NCI-H1417 treated with DMSO at 0.1 percent for 48 hours (cell line): ENCODE measurements around the gene LCN10.
A peak's percentile ranks its signal among the peaks of the same experiment; 100 is the strongest.
"Not testable (repeated sequence)": the region's sequence is repeated elsewhere in the genome, so short reads cannot be mapped to it uniquely, and the experiment has no call there.

Experiments
- DNase-seq: peaks from one replicate; lab custom pipeline; 2025; lab: John Stamatoyannopoulos, UW

The LCN10 gene

DNA sequence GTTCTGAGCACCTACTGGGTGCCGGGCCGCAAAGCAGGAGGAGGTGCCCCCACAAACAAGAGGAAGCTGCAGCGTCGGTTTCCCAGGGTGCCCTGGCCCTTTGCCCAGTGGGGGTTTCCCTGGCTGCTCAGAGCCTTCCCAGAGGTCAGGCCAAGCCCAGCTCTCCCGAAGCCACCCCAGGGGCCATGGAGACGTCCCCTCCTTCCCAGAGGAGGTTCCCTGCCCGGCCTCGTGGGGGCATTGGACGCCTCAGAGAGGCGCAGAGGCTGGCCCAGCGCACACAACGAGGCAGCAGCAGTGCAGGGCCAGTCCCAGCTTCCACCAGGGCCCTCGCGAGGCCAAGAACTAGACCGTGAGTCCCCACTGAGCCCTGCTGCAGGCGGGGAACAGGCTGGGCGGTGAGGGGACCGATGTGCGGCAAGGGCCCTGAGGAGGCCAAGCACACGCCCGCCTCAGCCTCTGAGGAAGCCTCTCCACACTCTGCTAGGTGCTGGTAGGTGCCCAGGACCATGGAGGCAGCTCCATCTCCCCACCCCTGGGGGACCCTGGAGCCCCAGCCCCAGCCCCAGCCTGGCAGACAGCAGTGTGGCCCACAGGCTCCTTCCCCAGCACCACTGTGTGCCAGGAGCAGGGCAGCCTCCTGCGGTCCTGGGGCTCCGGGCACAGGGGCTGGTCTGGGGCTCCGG is 23.4 kb downstream of the LCN10 start:
- DNase-seq = no peak

GRCh38 chr9:136718345-136719194 is 24.2 kb downstream of the LCN10 start:
- DNase-seq = no peak

DNA sequence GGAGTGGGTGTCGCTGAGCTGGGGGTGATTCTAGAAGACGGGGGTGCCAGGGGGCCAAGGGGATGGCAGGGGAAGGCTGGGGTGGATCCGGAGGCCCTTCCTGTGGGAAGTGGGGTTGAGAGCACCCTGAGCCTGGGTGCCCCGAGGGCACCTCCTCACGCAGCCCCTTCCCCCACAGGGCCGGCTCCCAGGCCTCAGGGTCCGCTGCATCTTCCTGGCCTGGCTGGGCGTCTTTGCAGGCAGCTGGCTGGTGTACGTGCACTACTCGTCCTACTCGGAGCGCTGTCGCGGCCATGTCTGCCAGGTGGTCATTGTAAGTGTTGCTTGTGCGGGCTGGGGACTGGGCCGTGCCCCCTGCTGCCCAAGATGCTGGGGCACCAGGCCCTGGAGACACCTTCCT is 25.3 kb downstream of the LCN10 start:
- no peak for DNase-seq

DNA sequence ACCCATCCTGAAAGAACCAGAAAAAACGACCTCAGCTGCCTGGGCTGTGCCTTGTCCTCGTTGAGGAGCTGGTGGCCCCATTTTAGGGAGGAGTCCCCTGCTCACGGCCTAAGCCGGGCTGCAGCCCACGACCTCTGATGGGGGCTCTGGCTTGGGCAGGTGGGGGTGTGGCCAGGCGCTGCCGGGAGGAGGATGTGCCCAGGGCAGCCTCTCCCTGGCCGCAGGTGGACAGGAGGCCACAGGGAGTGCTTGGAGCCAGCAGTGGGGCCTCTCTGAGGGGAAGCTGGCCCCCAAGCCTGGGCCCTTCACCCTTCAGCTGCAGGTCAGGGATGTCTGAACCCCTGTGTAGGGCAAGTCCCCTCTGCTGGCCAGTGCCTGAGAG is 27.9 kb downstream of the LCN10 start:
- no peak for DNase-seq

GRCh38 chr9:136714096-136714892 is 28.4 kb downstream of the LCN10 start:
- no peak for DNase-seq

- no peak for DNase-seq
Observed at GRCh38 chr9:136713550-136713949, 29.2 kb downstream of the LCN10 start.

GRCh38 chr9:136712690-136713544 is 29.8 kb downstream of the LCN10 start:
- DNase-seq = no peak

DNA sequence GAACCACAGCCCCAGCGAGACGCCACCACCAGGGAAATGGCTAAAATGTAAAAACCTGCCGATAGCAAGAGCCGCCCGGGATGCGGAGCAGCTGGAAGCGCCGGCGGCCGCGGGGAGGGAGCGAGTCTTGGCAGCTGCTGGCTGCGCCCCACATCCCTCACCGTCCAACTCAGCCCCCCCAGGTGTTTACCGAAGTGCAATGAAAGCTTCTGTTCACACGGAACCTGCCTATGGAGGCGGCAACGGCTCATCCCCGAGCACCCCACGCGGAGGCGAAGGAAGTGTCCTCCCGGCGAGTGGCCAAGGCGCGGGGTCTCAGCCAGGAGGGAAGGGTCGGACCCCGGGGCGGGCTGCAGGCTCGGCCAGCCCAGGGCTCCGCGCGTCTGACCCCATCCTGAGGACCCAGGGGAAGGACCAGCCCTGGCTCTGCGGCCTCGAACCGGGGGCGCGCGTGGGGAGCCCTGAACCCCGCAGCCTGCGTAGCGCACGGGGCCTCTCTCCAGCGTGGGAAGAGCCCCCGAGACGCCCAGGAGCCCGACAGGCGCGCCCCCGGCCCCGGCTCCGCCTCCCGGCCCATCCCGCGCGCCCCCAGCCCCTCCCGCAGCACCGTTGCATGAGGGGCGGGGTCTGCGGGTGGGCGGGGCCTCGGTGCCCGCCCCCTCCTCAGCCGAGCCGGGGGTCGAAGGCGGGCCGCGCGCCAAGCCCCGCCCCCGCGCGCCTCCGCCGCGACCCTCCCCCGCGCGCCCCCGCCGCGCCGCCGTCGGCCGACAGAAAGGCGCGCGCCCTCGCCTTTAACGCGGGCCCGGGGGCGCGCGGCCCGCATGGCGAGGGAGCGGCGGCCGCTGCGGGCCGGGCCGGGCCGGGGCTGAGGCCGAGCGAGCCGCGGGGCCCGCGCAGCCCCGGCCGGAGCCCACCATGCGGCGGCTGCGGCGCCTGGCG is 30.7 kb downstream of the LCN10 start, which contains the start of gene DIPK1B:
Gene DIPK1B, plus strand, starts transcription at position 822 of the 939 bp plus-strand sequence. Its CDS starts 94 bp downstream, at position 916.
- DNase-seq = peak; percentile 48

DNA sequence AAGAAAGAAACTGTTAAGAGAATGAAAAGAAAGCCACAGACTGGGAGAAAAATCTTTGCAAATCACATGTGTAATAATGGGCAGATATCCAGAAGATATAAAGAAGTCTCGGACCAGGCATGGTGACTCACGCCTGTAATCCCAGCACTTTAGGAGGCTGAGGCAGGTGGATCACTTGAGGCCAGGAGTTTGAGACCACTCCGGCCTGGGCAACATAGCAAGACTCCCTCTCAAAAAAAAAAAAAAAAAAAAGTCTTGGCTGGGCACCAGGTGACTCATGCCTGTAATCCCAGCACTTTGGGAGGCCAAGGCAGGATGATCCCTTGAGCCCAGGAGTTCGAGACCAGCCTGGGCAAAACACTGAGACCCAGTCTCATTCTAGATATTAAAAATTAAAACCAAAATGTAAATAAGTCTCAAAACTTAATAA is 31.5 kb downstream of the LCN10 start:
- not testable (repeated sequence) for DNase-seq

- DNase-seq = no peak
Observed at GRCh38 chr9:136710543-136710942, 32.2 kb downstream of the LCN10 start.

- no peak for DNase-seq
Observed at GRCh38 chr9:136709454-136710109, 33.2 kb downstream of the LCN10 start.

DNA sequence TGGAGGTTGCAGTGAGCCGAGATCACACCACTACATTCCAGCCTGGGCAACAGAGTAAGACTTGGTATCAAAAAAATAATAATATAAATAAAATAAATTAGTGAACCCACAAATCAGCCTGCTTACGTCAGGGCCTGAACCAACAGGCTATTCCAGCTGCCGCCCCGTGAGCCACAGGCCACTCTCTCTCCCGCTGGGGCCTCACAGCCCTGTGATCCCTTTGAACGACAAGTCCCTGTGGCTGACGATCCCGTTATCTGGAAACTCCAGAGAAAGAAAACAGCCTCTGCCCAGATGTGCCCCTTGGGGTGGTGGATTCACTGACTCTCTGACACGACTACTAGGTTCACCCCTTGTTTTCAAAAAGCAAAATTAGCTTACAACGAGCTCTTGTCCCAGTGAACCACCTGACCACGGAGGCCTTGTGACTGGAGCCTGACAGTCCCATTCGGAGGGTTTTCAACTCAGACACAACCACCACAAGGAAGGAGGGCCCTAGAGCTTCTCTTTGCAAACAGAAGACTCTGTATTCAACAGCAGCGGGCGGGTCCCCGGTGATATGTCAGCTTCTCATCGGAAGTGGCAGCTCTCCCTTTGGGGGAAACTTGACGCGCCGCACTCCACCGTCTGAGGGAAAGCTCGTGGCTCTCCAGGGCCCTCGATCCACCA is 34.8 kb downstream of the LCN10 start:
- no peak for DNase-seq

- no peak for DNase-seq
Observed at GRCh38 chr9:136707011-136707410, 35.7 kb downstream of the LCN10 start.

GRCh38 chr9:136705564-136705963 is 37.2 kb downstream of the LCN10 start:
- no peak for DNase-seq

DNA sequence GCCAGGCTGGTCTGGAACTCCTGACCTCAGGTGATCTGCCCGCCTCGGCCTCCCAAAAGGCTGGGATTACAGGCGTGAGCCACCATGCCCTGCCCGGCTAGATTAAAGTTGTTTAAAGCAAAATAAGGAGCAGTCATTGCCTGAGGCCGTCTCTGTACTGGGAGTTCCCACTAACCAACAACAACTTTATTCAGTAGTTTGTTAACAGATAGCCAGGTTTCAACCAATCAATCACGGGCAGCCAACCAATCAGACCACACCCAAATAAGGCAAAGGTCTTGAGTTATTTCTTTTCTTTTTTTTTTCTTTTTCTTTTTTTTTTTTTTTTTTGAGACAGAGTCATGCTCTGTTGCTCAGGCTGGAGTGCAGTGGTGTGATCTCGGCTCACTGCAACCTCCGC is 38.0 kb downstream of the LCN10 start:
- not testable (repeated sequence) for DNase-seq

DNA sequence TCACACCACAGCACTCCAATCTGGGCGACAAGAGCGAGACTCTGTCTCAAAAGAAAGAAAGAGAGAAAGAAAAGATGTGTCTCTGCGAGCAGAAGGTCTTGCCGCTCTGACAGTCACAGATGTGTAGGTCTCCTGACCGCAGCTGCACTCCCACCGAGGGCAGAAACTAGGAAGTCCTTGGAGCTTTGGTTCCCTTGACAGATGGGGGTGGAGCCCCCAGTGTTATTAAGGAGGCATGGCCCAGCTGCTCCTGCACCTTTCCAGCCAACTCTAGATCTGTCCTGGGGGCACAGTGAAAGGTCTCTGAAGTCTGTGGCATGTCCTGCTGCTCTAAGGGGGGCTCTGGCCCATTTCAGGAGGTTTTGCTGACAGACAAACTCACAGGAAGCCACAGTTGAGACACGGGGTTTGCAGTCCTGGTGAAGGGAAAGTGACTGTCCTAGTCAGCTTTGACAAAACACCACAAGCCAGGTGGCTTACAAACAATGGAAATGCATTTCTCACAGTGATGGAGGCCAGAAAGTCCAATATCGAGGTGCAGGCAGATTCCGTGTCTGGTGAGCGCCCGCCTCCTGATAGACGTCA is 39.4 kb downstream of the LCN10 start:
- DNase-seq = no peak

- DNase-seq = no peak
Observed at GRCh38 chr9:136701668-136702053, 41.1 kb downstream of the LCN10 start.

DNA sequence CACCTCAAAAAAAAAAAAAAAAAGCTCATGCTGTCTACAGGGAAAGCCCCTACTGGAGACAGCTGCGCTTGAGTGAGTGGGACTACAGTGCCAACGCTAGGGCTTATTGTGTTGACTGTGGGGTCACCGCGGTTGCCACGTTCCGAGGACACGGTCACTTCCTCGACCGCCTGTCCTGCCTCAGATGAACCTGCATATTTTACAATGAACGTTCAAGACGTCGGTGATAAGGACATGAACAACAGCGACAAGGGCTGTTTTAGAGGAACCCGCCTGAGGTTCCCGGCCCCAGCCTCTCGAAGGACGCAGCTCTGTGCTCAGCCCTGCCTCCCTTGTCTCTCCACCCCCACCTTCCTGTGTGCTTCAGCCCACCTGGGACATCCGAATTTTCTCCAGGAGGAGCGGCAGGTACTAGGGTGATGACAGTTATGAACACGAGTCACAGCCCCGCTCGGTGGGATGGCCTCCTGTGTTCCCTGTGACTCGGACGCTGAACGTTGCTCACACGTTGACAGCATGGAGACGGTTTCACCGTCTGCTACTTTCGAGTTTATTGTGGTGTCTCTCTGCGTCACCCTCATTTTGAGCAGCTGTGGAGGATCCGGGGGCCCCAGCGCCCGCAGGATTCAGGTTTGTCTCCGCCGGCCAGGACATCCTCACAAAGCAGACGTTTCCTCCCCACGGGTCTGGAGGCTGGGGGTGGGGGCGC is 41.6 kb downstream of the LCN10 start:
- no peak for DNase-seq
